B cell (primary cell): ENCODE data around the gene SPATA32. TPM values are rescaled to one million over a fixed set of nuclear protein-coding genes. Genes with fewer than 3 reads are reported as not detected.
"Not testable (repeated sequence)": the region's sequence is repeated elsewhere in the genome, so short reads cannot be mapped to it uniquely, and the experiment has no call there.

Source experiments
- ATAC-seq: fragments of 200-7000 bp; cut with Tn5 transposase; one replicate; pipeline ENCODE4 v1.10.0; 2021; ENCODE audit warnings: low read depth, mild to moderate bottlenecking, moderate number of reproducible peaks, moderate library complexity
- CTCF ChIA-PET: fragments of 350-600 bp; sonication (Branson Sonifier 250); formaldehyde crosslinking; loops from one replicate; lab custom pipeline; 2021; ENCODE audit warnings: antibody characterized with exemption, inconsistent platforms; lab: Charles Lee
- POLR2A ChIA-PET: fragments of 350-600 bp; sonication (Branson Sonifier 250); formaldehyde crosslinking; loops from one replicate; lab custom pipeline; 2021; ENCODE audit warnings: antibody characterized with exemption; lab: Charles Lee
- DNase-seq: peaks from one replicate; pipeline ENCODE4 v3.0.0; 2013
- H2AFZ ChIP-seq: 2 replicates; pipeline ENCODE4 v1.6.1; 2012; ENCODE audit warnings: mild to moderate bottlenecking, low read depth, low read length; ENCODE audit not compliant: insufficient read depth, poor library complexity, severe bottlenecking
- H3K27ac ChIP-seq, 2 donors: 1 replicate in 1 of 2; 2 replicates in 1 of 2; pipeline ENCODE4 v1.5.1; 2012 to 2013; ENCODE audit warnings: low read length in 2 of 2, mild to moderate bottlenecking in 2 of 2, moderate library complexity in 1 of 2
- H3K27me3 ChIP-seq, 4 experiments: fragments of 200-600 bp in 1 of 4; sonication (generic) in 1 of 4; replicated peaks in 1 of 4; 1 replicate in 2 of 4; 2 replicates in 2 of 4; pipeline versions ENCODE4 v1.6.1 to v1.7.0; 2013 to 2016; ENCODE audit warnings: low read length in 3 of 4, mild to moderate bottlenecking in 2 of 4, mixed read lengths in 1 of 4, moderate library complexity in 1 of 4; ENCODE audit not compliant: insufficient read depth in 4 of 4, control insufficient read depth in 3 of 4; ENCODE audit errors: control extremely low read depth in 1 of 4
- H3K36me3 ChIP-seq, 2 experiments: replicated peaks in 1 of 2; 1 replicate in 1 of 2; 2 replicates in 1 of 2; pipeline versions ENCODE4 v1.6.1 to v1.7.1; 2013; ENCODE audit warnings: low read length in 1 of 2; ENCODE audit not compliant: insufficient read depth in 2 of 2, control insufficient read depth in 1 of 2; ENCODE audit errors: control extremely low read depth in 1 of 2, extremely low read depth in 1 of 2
- H3K4me1 ChIP-seq, 2 donors: fragments of 200-600 bp in 1 of 2; sonication (generic) in 1 of 2; 1 replicate in 1 of 2; 2 replicates in 1 of 2; pipeline versions ENCODE4 v1.5.1 to v1.6.1; 2013 to 2017; ENCODE audit warnings: low read length in 2 of 2; ENCODE audit not compliant: control insufficient read depth in 2 of 2, insufficient read depth in 2 of 2
- H3K4me2 ChIP-seq: replicated peaks from 2 replicates; pipeline ENCODE3; 2012; ENCODE audit warnings: mild to moderate bottlenecking, low read depth, low read length; ENCODE audit not compliant: poor library complexity, severe bottlenecking
- H3K4me3 ChIP-seq, 5 experiments: fragments of 200-600 bp in 1 of 5; sonication (generic) in 1 of 5; 1 replicate in 3 of 5; 2 replicates in 2 of 5; pipeline versions ENCODE4 v1.5.1 to v1.7.0; 2011 to 2016; ENCODE audit warnings: low read length in 4 of 5, mild to moderate bottlenecking in 4 of 5, low read depth in 2 of 5, control low read depth in 1 of 5, moderate library complexity in 1 of 5; ENCODE audit not compliant: insufficient read depth in 1 of 5; ENCODE audit errors: control extremely low read depth in 1 of 5, extremely low read depth in 1 of 5
- H3K79me2 ChIP-seq: fragments of 200-600 bp; sonication (generic); one replicate; pipeline ENCODE4 v1.6.0; 2016; ENCODE audit warnings: low read length; ENCODE audit not compliant: control insufficient read depth, insufficient read depth
- H3K9ac ChIP-seq: fragments of 200-600 bp; sonication (generic); 2 replicates; pipeline ENCODE4 v1.6.1; 2017; ENCODE audit warnings: mild to moderate bottlenecking, low read length, moderate library complexity
- H3K9me3 ChIP-seq, 3 donors: one replicate each; pipeline versions ENCODE4 v1.6.1 to v1.7.1; 2013; ENCODE audit warnings: low read length in 2 of 3; ENCODE audit not compliant: control insufficient read depth in 2 of 3, insufficient read depth in 1 of 3; ENCODE audit errors: control extremely low read depth in 1 of 3
- H4K20me1 ChIP-seq: 2 replicates; pipeline ENCODE4 v1.6.0; 2012; ENCODE audit warnings: mild to moderate bottlenecking, low read length; ENCODE audit not compliant: insufficient read depth, control insufficient read depth, poor library complexity, severe bottlenecking
- H3K27ac Mint-ChIP-seq: one replicate; pipeline ENCODE4 v1.8.0; 2021; ENCODE audit warnings: mixed read lengths
- H3K27me3 Mint-ChIP-seq: one replicate; pipeline ENCODE4 v1.8.0; 2021; ENCODE audit warnings: mixed read lengths
- H3K4me1 Mint-ChIP-seq: one replicate; pipeline ENCODE4 v1.8.0; 2021; ENCODE audit warnings: mixed read lengths
- H3K4me3 Mint-ChIP-seq: one replicate; pipeline ENCODE4 v1.8.0; 2021; ENCODE audit warnings: mixed read lengths
- H3K9me3 Mint-ChIP-seq: one replicate; pipeline ENCODE4 v1.8.0; 2022; ENCODE audit warnings: mixed read lengths; ENCODE audit not compliant: insufficient read depth
- CTCF ChIP-seq: fragments of 200-600 bp; IDR thresholded peaks from one replicate; pipeline ENCODE4 v1.8.0; 2022; ENCODE audit warnings: antibody characterized with exemption, mild to moderate bottlenecking
- EZH2 ChIP-seq: IDR thresholded peaks from 2 replicates; pipeline ENCODE4 v1.6.1; 2012; ENCODE audit warnings: borderline replicate concordance, low read depth, mild to moderate bottlenecking, moderate library complexity, low read length; ENCODE audit not compliant: insufficient read depth, poor library complexity, severe bottlenecking
- WGBS: methylation state at CpG from one replicate; pipeline ENCODE4 v1.1.5; 2013; ENCODE audit warnings: missing lambda C conversion rate; ENCODE audit not compliant: insufficient coverage; 5-methylcytosine and 5-hydroxymethylcytosine counted together
- intact Hi-C: fragments of 100-400 bp; cut with micrococcal nuclease; formaldehyde crosslinking; loops from one replicate; pipeline ENCODE4 v1.10.0; 2022
- polyA plus RNA-seq: library from polyadenylated mRNA; depleted of rRNA; stranded (reverse); fragments of >200 nt; gene quantifications from 2 replicates; pipeline ENCODE4 v1.2.3, GENCODE V29; 2012
- total RNA-seq, 2 donors: library from RNA; stranded (reverse); fragments of 120-200 nt in 1 of 2; gene quantifications; 1 replicate in 1 of 2; 2 replicates in 1 of 2; pipeline versions ENCODE4 v1.2.3 to v1.2.4, GENCODE V29; 2013 to 2022

SPATA32 gene
- total and polyA plus RNA-seq, 2 donors (not counting 1 experiment from before 2014, with no cell fraction given) = 0.12 to 0.52 TPM

GRCh38 chr17:45302220-45302619 lies 40.3 kb upstream of the SPATA32 start:
- not testable (repeated sequence) for H3K9me3 ChIP-seq, H3K4me3 ChIP-seq, ATAC-seq, H3K9me3 Mint-ChIP-seq, H2AFZ ChIP-seq, H3K27me3 ChIP-seq, DNase-seq, H3K27me3 Mint-ChIP-seq
- Histone ChIP-seq H4K20me1 (peaks cover 33% of the 10 kb centered on the region), H3K9ac (peak overlapping the region; percentile 49), H3K4me1 (peaks cover 87 to 91% of the 10 kb centered on the region in 2 donors), H3K27ac (peak overlapping the region; percentile 78 to 80), H3K79me2 (peaks cover 96% of the 10 kb centered on the region), H3K36me3 (peaks cover 2 to 22% of the 10 kb centered on the region in 2 experiments), H3K4me2 (peak overlapping the region; percentile 79)
- intact Hi-C loops = loop anchor here (1.0 kb wide), 1 partner anchor 10 kb away; no protein-coding TSS in a partner anchor
- 41% methylated on average over 6 of the region's 9 CpGs for WGBS
- Mint-ChIP-seq H3K27ac (peak overlapping the region; percentile 96), H3K4me3 (peak overlapping the region; percentile 86), H3K4me1 (peaks cover 78% of the 10 kb centered on the region)
- ChIA-PET POLR2A (interaction anchor here (0.6 to 2.3 kb wide), 8 partner anchors 9 to 898 kb away, joined by 3 to 25 read pairs (median 6); partner anchors contain the start of gene MAP3K14), CTCF (interaction anchor here (1.0 to 5.5 kb wide), 10 partner anchors 9 to 83 kb away, joined by 3 to 38 read pairs (median 6); partner anchors contain the start of gene MAP3K14)

DNA sequence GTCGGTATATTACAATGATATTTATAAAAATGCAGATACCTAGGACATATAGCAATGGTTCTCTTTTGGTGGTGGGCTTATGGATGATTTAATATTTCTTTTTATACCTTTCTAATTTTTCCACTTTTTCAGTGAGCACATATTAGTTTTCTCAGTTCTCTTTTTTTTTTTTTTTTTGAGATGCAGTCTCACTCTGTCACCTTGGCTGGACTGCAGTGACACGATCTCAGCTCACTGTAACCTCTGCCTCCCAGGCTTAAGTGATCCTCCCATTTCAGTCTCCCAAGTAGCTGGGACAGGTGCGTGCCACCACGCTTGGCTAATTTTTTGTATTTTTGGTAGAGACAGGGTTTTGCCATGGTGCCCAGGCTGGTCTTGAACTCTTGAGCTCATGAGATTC lies 39.8 kb upstream of the SPATA32 start:
- Mint-ChIP-seq H3K4me3 (peak overlapping the region; percentile 63), H3K4me1 (peaks cover 82% of the 10 kb centered on the region), H3K27me3 (no peaks in the 10 kb centered on the region), H3K9me3 (no peaks in the 10 kb centered on the region), H3K27ac (peak overlapping the region; percentile 84)
- Histone ChIP-seq H2AFZ (no peak overlapping the region), H3K79me2 (peaks cover 98% of the 10 kb centered on the region), H3K4me3 (no peak overlapping the region), H3K4me2 (peak overlapping the region; percentile 79), H3K4me1 (peaks cover 88 to 91% of the 10 kb centered on the region in 2 donors), H3K27me3 (no peaks in the 10 kb centered on the region), H3K27ac (peak overlapping the region; percentile 78 to 80), H3K36me3 (peaks cover 2 to 20% of the 10 kb centered on the region in 2 experiments), H4K20me1 (peaks cover 37% of the 10 kb centered on the region), H3K9ac (no peak overlapping the region), H3K9me3 (no peaks in the 10 kb centered on the region)
- intact Hi-C loops = loop anchor here (1.0 kb wide), 1 partner anchor 11 kb away; no protein-coding TSS in a partner anchor
- POLR2A ChIA-PET = interaction anchor here (0.7 to 2.3 kb wide), 6 partner anchors 10 to 141 kb away, joined by 4 to 25 read pairs (median 8); partner anchors contain the start of gene MAP3K14
- TF ChIP-seq CTCF (no peak), EZH2 (no peak)
- CTCF ChIA-PET = interaction anchor here (1.0 to 5.5 kb wide), 6 partner anchors 9 to 82 kb away, joined by 3 to 38 read pairs (median 14); no protein-coding TSS in a partner anchor
- ATAC-seq = peak; percentile 20
- WGBS = 44% methylated on average over 3 of the region's 4 CpGs
- DNase-seq = peak; percentile 50
